KOPT-K1 (cell line): Measurements from ENCODE around the gene UBXN1.

Experiments used
- H3K27ac ChIP-seq: fragments of 200-600 bp; sonication (generic); 2 replicates; pipeline ENCODE4 v1.5.1; 2016; ENCODE audit warnings: antibody characterized with exemption, mild to moderate bottlenecking, low read depth, low read length; ENCODE audit not compliant: poor library complexity, severe bottlenecking
- H3K36me3 ChIP-seq: fragments of 200-600 bp; sonication (generic); 2 replicates; pipeline ENCODE4 v1.5.1; 2017; ENCODE audit warnings: antibody characterized with exemption, mild to moderate bottlenecking, low read length, moderate library complexity; ENCODE audit not compliant: insufficient read depth
- H3K9me3 ChIP-seq: fragments of 200-600 bp; sonication (generic); 2 replicates; pipeline ENCODE4 v1.5.1; 2017; ENCODE audit warnings: antibody characterized with exemption, low read length, mild to moderate bottlenecking; ENCODE audit not compliant: insufficient read depth, poor library complexity, severe bottlenecking

UBXN1 gene

DNA sequence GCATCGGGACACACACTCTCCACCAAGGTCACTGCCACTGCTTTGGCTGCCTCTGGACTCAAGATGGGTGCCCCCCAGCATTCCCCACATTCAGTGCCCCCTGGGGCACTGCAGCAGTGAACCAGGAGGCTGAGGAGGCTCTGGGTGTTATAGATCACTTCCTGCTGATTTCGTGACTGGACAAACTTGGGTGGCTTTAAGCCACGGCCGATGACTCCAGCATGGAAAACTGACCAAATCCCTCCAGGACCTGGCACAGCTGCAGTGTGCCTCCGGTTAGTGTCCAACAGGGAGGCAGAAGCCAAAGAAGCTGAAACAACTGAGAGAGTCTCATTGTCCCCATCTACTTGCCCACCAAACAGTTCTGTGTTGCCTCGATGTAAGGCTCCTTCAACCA lies 31.3 kb downstream of the UBXN1 start:
- H3K27ac ChIP-seq: no peak overlapping the region
- no peaks in the 10 kb centered on the region for H3K9me3 ChIP-seq
- H3K36me3 ChIP-seq: peaks cover 53% of the 10 kb centered on the region

DNA sequence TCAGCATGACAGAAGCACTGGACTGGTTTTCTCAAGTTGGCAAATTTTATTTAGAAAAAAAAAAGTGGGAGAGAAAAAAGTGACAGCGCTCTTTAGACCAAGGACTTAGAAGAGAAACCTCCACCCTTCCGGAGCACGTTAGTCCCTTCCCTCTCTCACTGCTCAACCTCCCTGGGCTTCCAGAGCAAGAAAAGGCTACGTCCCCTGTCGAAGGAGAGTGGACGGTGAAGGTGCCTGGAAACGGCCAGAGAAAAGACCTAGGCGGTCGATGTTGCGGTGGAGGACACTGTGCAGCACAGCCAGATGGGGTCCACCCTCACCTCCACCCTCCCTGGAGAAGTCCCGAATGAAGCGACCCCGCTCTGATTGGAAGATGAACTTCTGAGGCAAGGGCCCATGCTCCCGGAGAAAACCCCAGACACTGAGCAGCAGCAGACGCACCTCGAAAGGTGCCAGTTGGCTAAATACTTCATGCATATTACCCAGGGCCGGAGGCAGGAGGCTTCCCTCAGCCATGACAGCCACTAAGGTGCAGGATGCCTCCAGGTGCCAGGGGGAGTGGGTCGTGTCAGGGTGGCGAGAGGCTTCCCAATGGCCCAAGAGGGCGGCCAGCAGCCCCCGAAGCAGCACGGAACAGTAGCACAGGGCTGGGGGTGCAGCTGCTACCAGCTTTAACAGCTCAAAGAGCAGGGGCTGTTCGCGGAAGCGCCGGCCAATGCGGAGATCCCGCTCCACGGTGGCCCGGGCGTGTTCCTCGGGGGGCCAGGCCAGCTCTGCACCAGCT lies 31.9 kb downstream of the UBXN1 start:
- peak overlapping the region; percentile 92 for H3K27ac ChIP-seq
- H3K36me3 ChIP-seq: peaks cover 55% of the 10 kb centered on the region

DNA sequence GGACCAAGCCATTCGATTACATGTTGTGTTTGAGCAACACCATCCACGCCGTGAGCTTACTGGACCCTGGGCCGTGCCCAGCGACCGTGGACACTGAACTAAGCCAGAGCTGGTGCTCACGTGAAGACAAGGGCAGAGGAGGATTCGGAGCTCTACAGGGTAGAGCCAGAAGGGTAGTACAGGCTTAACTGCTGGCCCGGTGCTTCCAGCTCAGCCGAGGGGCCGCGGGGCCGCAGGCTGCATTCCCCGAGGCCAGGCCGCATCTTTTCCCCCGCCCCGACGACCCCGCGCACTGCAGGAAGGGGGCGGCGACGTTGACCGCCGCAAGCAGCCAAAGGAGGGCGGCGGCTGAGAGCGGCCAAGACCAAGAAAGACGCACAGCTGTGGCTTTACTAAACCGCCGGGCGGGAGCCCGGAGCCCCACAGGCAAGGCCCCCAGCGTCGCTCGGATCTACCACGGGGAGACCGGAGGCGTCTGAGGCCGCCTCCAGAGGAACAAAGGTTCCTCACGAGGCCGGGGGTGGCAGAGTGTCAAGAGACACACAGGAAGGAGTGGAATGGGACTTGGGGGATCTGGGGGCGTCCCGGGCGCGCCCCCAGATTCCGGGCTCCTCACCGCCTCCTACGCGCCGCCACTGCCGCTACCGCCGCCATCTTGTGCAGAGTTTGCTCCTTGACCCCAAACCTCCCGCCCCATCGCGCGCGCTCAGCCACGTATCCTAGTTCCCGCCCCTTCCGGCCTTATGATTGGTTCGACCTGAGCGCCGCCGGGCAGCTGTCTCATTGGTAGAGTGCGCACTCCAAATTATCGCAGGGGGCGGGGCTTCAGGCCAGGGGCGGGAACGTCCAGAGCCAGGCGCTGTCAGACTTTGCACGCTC lies 32.7 kb downstream of the UBXN1 start, which contains the start of gene GANAB:
TSS of gene GANAB (minus strand) at position 668 of the 879 bp plus-strand sequence. CDS start at position 654, 14 bp downstream.
- Histone ChIP-seq H3K9me3 (no peaks in the 10 kb centered on the region), H3K27ac (peak within 1 kb of the TSS; percentile 92), H3K36me3 (peaks cover 55% of the 10 kb centered on the region)

More for the DNA sequence above, 31.9 kb downstream of the UBXN1 start:
- no peaks in the 10 kb centered on the region for H3K9me3 ChIP-seq

DNA sequence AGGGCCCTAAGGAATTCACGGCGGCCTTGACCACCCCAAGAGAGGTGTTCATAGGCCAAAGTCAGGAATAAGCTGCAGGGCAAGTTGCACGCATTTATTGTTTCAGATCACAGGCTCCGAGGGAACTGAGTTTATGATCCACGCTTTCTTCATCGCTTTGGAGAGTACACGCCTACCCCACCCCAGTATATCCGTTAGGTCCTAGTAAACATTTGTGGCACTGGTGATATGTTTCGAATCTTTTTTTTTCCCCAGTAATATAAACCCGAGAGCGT lies 33.3 kb downstream of the UBXN1 start:
- Histone ChIP-seq H3K36me3 (peaks cover 55% of the 10 kb centered on the region), H3K9me3 (no peaks in the 10 kb centered on the region)

DNA sequence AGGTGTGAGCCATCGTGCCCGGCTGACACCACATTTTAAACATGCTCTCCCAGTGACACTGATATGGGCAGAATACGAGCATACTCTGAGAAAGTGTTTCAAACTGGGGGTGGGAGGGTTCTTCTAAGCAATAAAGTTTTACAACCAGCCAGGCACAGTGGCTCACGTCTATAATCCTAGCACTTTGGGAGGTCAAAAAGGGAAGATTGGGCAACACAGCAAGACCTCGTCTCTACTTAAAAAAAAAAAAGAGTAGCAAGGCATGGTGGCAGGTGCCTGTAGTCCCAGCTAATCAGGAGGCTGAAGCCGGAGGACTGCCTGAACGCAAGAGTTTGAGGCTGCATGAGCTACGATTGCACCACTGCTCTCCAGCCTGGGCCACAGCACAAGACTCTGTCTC lies 34.7 kb downstream of the UBXN1 start:
- Histone ChIP-seq H3K9me3 (no peaks in the 10 kb centered on the region), H3K36me3 (peaks cover 55% of the 10 kb centered on the region), H3K27ac (no peak overlapping the region)

More for the DNA sequence above, 33.3 kb downstream of the UBXN1 start:
- H3K27ac ChIP-seq: peak overlapping the region; percentile 92

DNA sequence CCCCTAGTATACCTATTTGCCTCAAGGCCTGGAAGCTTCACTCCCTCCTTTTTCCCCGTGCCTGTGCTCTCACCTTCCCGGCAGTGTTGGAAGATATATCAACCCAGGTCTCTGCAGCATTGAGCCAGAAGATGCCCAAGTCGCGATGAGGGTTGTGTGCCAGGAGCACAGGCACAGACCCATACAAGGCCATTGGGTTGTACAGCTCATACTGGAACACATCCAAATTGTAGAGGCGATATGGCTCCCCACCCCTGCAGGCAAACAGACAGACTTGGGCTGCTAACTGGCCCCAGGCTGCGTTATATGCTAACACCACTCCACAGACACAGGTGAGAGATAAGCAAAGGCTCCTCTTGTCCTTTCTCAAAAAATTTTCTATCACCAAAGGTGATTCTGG lies 46.4 kb downstream of the UBXN1 start:
- Histone ChIP-seq H3K9me3 (no peaks in the 10 kb centered on the region), H3K36me3 (peaks cover 99% of the 10 kb centered on the region), H3K27ac (no peak overlapping the region)

DNA sequence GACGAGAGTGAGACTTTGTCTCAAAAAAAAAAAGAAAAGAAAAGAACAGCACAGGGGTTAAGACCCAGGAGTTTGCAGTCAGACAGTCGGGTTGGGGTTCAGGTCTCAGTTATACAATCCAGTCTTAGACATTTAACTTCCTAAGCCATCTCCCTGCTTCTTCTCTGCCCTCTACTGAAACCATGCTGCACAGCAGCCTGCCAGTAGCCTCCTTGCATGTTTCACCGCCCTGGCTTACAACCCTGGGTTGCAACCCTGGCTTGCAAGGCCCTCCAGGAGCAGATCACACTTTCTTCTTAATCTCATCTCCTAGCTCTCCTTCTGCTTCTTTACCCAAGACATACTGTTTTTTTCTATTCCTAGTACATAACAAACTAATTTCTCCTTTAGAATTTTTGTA lies 51.2 kb downstream of the UBXN1 start:
- H3K9me3 ChIP-seq: no peaks in the 10 kb centered on the region
- H3K36me3 ChIP-seq: peaks cover 86% of the 10 kb centered on the region
- no peak overlapping the region for H3K27ac ChIP-seq
